ENCODE measurements around the gene CIB4. TPM values are rescaled to one million over a fixed set of nuclear protein-coding genes. Genes with fewer than 3 reads are reported as not detected.
"Not testable (repeated sequence)": the region's sequence is repeated elsewhere in the genome, so short reads cannot be mapped to it uniquely, and the experiment has no call there.

Gene CIB4
- total RNA-seq, 1 donor from 2014 or later = not detected

DNA sequence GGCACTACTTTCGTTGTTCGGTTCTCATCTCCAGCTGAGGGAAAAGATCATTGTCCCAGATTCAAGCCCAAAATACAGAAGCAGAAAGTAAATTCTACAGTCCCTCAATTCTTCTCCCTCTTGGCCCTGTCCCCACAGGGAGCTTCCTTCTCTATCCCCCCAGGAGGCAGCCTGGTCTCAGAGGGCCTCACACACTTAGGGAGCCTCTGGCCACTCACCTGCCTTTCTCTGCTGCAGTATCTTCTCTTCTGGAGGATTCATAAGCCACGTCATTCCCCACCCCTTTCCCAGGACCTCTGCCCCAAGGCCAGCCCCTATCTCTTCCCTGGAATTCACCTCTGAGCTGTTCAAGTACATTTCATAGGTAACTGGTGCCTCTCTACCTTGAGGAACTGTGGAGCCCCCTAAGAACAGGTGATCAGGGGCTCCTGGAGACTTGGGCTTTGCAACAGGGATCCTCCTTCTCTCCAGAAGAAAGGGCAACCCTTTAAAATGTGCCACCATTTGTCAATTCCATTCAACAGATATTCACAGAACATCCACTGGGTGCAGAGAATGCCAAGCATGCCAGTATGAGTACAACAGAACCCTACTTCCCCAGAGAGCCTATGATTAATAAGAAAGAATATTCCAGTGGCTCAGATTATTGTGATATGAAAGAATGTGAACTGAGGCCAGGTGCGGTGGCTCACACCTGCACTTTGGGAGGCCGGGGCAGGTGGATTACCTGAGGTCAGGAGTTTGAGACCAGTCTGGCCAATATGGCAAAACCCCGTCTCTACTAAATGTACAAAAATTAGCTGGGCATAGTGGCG is 72.9 kb downstream of the CIB4 start:
- H3K27me3 Mint-ChIP-seq (ENCODE audit: unreplicated experiment) = peaks cover 7% of the 10 kb centered on the region
- H3K9me3 Mint-ChIP-seq (ENCODE audit: unreplicated experiment) = peaks cover 2% of the 10 kb centered on the region

DNA sequence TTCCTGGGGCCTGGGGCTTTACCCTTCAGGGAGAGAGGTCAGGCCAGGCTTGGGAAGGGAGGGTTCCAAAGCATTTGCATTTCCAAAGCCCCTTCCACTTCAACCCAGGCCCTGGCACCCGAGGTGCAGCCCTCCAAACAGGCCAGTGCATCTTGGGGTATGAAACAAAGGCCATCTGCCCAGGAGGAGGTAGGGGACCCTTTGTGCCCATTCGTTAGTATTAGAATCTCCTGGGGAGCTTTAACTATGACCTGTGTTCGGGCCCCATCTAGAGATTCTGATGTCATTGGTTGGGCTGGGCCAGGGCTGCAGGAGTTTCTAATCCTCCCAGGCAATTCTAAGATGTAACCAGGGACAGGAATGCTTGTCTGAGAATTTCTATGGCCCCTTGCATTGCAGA is 73.6 kb downstream of the CIB4 start:
- H3K4me3 Mint-ChIP-seq (ENCODE audit: unreplicated experiment) = no peak overlapping the region
- H3K36me3 Mint-ChIP-seq (ENCODE audit: unreplicated experiment) = no peaks in the 10 kb centered on the region
- H3K27me3 Mint-ChIP-seq (ENCODE audit: unreplicated experiment) = peaks cover 9% of the 10 kb centered on the region
- DNase-seq = peak; percentile 1
- no peak overlapping the region for H3K27ac Mint-ChIP-seq (ENCODE audit: unreplicated experiment)
- TF ChIP-seq, protein P1, sequence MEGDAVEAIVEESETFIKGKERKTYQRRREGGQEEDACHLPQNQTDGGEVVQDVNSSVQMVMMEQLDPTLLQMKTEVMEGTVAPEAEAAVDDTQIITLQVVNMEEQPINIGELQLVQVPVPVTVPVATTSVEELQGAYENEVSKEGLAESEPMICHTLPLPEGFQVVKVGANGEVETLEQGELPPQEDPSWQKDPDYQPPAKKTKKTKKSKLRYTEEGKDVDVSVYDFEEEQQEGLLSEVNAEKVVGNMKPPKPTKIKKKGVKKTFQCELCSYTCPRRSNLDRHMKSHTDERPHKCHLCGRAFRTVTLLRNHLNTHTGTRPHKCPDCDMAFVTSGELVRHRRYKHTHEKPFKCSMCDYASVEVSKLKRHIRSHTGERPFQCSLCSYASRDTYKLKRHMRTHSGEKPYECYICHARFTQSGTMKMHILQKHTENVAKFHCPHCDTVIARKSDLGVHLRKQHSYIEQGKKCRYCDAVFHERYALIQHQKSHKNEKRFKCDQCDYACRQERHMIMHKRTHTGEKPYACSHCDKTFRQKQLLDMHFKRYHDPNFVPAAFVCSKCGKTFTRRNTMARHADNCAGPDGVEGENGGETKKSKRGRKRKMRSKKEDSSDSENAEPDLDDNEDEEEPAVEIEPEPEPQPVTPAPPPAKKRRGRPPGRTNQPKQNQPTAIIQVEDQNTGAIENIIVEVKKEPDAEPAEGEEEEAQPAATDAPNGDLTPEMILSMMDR (IDR thresholded peaks at IDR 0.05; ENCODE audit: partially characterized antibody, unreplicated experiment) = no peak
- no peaks in the 10 kb centered on the region for H3K9me3 Mint-ChIP-seq (ENCODE audit: unreplicated experiment)
- peaks cover 2% of the 10 kb centered on the region for H3K4me1 Mint-ChIP-seq (ENCODE audit: low read depth, unreplicated experiment)

More for the DNA sequence above, 72.9 kb downstream of the CIB4 start:
- Mint-ChIP-seq H3K27ac (ENCODE audit: unreplicated experiment) (no peak overlapping the region), H3K36me3 (ENCODE audit: unreplicated experiment) (no peaks in the 10 kb centered on the region), H3K4me1 (ENCODE audit: low read depth, unreplicated experiment) (peaks cover 2% of the 10 kb centered on the region), H3K4me3 (ENCODE audit: unreplicated experiment) (no peak overlapping the region)
- TF ChIP-seq, protein P1 (IDR thresholded peaks at IDR 0.05; ENCODE audit: partially characterized antibody, unreplicated experiment) = no peak
- DNase-seq = no peak

DNA sequence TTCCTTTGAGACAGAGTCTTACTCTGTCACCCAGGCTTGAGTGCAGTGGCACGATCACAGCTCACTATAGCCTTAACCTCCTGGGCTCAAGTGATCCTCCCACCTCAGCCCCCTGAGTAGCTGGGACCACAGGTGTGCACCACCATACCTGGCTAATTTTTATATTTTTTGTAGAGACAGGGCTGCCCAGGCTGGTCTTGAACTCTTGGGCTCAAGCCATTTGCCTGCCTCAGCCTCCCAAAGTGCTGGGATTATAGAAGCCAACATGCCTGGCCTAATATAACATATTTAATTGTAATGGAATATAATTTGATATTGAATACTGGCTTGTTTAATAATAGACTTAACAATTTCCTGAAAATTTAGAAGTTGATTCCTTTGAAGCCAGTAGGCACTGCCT is 74.4 kb downstream of the CIB4 start:
- H3K36me3 Mint-ChIP-seq (ENCODE audit: unreplicated experiment); H3K27me3 Mint-ChIP-seq (ENCODE audit: unreplicated experiment); H3K4me1 Mint-ChIP-seq (ENCODE audit: low read depth, unreplicated experiment); H3K9me3 Mint-ChIP-seq (ENCODE audit: unreplicated experiment); DNase-seq; H3K27ac Mint-ChIP-seq (ENCODE audit: unreplicated experiment); H3K4me3 Mint-ChIP-seq (ENCODE audit: unreplicated experiment): not testable (repeated sequence)

DNA sequence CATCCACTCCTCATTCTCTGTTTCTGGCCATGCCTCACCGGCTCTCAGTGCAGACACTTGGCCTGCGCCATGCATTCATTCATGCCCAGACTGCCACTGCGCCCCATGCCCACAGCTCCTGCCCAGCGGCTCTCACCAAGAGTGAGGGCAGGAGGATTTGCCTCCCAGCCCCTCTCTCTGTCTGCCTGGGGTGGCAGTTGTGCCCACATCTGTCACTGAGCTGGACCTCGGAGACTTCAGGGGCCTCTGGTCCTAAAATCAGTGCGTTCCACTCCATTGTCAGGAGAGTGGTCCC is 75.1 kb downstream of the CIB4 start:
- TF ChIP-seq, protein P1 (IDR thresholded peaks at IDR 0.05; ENCODE audit: partially characterized antibody, unreplicated experiment) = no peak
- no peak overlapping the region for H3K27ac Mint-ChIP-seq (ENCODE audit: unreplicated experiment)
- DNase-seq = peak; percentile 4
- no peak overlapping the region for H3K4me3 Mint-ChIP-seq (ENCODE audit: unreplicated experiment)
- no peaks in the 10 kb centered on the region for H3K9me3 Mint-ChIP-seq (ENCODE audit: unreplicated experiment)
- H3K4me1 Mint-ChIP-seq (ENCODE audit: low read depth, unreplicated experiment) = peaks cover 2% of the 10 kb centered on the region
- H3K36me3 Mint-ChIP-seq (ENCODE audit: unreplicated experiment) = no peaks in the 10 kb centered on the region
- H3K27me3 Mint-ChIP-seq (ENCODE audit: unreplicated experiment) = peaks cover 9% of the 10 kb centered on the region

DNA sequence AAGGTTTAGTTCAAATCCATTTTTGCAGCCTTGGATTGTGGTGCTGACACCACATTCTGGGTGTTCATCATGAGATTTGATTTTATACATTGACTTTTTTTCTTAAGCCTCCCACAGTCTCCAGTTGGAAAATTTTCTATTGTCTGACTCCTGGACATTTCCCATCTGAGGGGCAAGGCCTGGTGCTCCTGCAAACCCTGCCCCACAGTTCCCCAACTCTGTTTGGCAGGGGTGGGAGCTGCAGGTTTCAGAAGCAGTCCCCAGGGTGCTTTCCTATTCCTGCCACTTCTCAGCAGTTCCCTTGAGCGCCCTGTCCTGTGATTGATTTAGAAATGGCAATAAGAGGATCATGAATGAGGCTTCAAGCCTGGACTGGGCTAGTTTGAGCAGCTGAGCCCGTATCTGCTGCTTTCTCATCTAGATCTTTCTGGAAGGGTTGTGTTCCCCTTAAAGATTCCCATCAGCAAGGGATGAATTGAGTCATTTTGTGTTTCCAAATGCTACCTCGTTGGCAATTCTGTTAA is 77.0 kb downstream of the CIB4 start:
- H3K27me3 Mint-ChIP-seq (ENCODE audit: unreplicated experiment) = peaks cover 11% of the 10 kb centered on the region
- H3K4me1 Mint-ChIP-seq (ENCODE audit: low read depth, unreplicated experiment) = peaks cover 2% of the 10 kb centered on the region
- TF ChIP-seq, protein P1 (IDR thresholded peaks at IDR 0.05; ENCODE audit: partially characterized antibody, unreplicated experiment) = no peak
- H3K4me3 Mint-ChIP-seq (ENCODE audit: unreplicated experiment) = no peak overlapping the region
- peaks cover 2% of the 10 kb centered on the region for H3K9me3 Mint-ChIP-seq (ENCODE audit: unreplicated experiment)
- H3K36me3 Mint-ChIP-seq (ENCODE audit: unreplicated experiment) = peaks cover 6% of the 10 kb centered on the region
- no peak overlapping the region for H3K27ac Mint-ChIP-seq (ENCODE audit: unreplicated experiment)
- peak; percentile 3 for DNase-seq
